A549 treated with AZD2906 at 1 μM for 4 hours (cell line): Measurements from ENCODE around the gene MAGEC3. TPM values are rescaled to one million over a fixed set of nuclear protein-coding genes. Genes with fewer than 3 reads are reported as not detected.

Source experiments
- total RNA-seq: library from RNA; stranded (reverse); fragments of 200-300 nt; extraction: Qiagen RNA extraction; gene quantifications from 5 replicates; pipeline ENCODE4 v1.2.3, GENCODE V29; 2022

The MAGEC3 gene
- total RNA-seq: not detected in 5 replicates

DNA sequence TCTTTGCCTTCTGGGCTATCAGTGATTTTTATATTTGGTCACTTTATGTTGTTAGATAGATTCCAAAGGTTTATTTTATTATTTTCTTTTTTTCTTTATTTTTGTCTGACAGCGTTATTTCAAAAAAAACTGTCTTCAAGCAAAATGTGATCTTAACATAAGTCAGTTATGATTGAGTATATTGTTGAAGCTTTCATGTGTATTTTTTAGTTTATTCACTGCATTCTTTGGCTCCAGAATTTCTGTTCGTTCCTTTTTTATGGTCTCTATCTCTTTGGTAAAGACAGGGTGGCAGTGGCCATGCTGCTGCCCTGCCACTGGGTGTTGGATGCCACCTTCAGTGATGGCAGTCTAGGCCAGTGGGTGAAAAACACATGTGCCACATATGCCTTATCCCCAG, at the start of gene MAGEC3:
Gene MAGEC3, plus strand, starts transcription at position 301 of the 400 bp plus-strand sequence. Its CDS starts 0 bp downstream, at position 301.

DNA sequence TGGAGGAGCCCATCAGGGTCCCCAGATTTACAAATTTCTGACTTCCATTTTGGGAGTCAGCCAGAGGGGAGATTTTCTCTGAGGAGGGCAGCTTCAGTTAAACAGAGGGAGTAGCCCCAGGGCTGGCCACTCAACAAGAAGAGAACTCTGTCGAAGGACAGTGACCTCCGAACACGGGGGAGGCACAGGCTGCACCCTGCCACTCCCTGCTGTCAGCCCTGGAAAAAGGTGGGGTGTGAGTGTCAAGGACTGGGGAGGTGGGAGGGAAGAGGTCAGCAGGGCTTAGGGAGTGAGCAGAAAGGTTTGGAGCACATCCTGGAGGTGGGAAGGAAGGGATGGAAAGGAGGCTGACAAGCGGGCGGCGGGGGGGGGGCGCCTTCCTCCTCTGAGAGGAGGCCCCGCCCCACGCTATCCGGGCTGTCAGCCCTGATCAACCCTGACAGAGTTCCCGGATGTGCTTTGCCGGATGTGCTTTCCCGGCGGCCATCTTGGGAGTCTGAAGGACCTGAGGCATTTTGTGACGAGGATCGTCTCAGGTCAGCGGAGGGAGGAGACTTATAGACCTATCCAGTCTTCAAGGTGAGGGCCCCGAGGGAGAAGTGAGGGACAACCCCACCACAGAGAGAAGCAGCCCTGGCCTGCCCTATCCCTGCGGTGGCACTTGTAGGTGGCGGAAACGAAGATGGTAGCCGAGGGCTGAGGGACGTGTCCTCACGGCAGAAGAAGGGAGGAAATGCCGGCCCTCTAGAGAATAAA, 65.5 kb downstream of the MAGEC3 start, which contains the start of gene MAGEC1:
Gene MAGEC1, plus strand, starts transcription at position 495 of the 756 bp plus-strand sequence. CDS start 1,179 bp downstream, outside the sequence.

Other genes with a start within 250 kb of the MAGEC3 start
- gene SPANXA2, start 248.6 kb upstream of the MAGEC3 start, total RNA-seq: 0.17 to 0.24 TPM in 2 of 5 replicates, not detected in the others
- not detected in 5 replicates for gene SPANXD, start 139.6 kb upstream of the MAGEC3 start, total RNA-seq
- 0.03 to 0.05 TPM (median 0.03 TPM) in 5 replicates for gene MAGEC1, start 65.6 kb downstream of the MAGEC3 start, total RNA-seq